CD4-positive, alpha-beta T cell treated with Interferon alpha-2 for 1 hour (primary cell): ENCODE measurements around the gene SHISAL1.

Experiments used
- DNase-seq, 2 donors: peaks; one replicate each; pipeline ENCODE4 v3.0.0-alpha.2; 2020 to 2022

SHISAL1 gene

GRCh38 chr22:44276041-44276440, 36.7 kb downstream of the SHISAL1 start:
- DNase-seq, result no peak

DNA sequence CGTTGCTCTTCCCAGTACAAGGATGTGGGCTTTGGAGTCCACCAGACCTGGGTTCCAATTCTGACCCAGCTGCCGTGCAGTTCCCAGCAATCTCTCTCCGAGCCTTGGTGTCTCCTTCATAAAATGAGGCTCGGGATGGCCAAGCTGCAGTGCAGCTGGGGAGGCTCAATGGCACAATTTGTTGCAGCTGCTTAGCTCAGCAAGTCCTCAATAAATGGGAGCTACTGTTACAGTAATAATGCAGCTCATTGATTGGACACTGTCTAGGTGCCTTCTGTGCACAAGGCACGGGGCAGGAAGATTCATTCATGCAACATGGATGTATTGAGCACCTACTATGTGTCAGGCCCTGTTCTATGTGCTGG, 37.1 kb downstream of the SHISAL1 start:
- no peak for DNase-seq

DNA sequence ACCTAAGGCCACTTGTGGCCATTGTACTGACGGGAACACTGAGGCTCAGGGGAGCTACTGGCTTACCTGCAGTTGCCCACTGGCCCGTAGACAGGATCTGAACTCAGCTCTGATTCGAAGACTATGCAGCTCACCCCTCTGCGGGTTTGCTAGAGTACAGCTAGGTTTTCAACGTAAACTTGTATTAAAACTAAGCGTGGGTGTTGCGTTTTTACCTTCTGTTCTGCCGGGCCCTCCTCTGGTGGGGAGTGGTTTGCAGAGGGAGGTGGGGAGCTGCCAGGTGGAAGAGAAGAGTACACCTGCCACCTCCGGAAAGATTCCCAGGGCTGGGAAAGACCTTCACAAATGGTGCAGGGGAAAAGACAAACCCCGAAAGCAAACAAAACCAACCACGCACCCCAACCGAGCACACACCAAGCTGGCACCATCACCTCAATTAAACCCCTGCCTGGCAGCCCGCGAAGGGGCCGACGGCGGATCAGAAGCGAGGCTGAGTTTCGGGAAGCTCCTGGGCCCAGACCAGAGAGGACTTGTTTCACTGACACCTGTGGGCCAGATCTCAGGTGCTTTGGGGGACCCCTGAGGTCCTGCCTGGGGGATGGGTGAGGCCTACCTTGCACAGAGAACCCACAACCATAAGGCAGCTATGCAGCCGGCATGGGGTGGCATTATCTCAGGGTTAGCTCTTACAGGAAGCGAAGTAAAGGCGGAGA, 37.7 kb downstream of the SHISAL1 start:
- DNase-seq, result no peak

GRCh38 chr22:44273175-44273574, 39.6 kb downstream of the SHISAL1 start:
- no peak for DNase-seq

GRCh38 chr22:44272401-44272771, 40.4 kb downstream of the SHISAL1 start:
- no peak for DNase-seq

GRCh38 chr22:44271732-44272400, 40.9 kb downstream of the SHISAL1 start:
- no peak for DNase-seq

GRCh38 chr22:44271010-44271500, 41.7 kb downstream of the SHISAL1 start:
- no peak for DNase-seq

GRCh38 chr22:44270556-44270880, 42.2 kb downstream of the SHISAL1 start:
- DNase-seq, result no peak

- no peak for DNase-seq
Measured at GRCh38 chr22:44269757-44270555, 42.8 kb downstream of the SHISAL1 start.

DNA sequence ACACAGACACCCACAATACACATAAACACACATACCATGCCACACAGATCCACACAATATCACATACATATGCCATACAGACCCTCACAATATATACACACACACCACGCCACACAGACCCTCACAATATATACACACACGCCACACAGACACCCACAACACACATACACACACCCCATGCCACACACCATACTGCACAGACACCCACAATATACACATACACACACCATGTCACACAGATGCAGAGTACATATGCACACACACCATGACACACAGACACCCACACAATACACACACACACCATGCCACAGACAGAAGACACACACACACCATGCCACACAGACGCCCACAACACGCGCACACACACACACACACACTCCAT, 43.6 kb downstream of the SHISAL1 start:
- no peak for DNase-seq

- no peak for DNase-seq
Measured at GRCh38 chr22:44268431-44269116, 44.2 kb downstream of the SHISAL1 start.

DNA sequence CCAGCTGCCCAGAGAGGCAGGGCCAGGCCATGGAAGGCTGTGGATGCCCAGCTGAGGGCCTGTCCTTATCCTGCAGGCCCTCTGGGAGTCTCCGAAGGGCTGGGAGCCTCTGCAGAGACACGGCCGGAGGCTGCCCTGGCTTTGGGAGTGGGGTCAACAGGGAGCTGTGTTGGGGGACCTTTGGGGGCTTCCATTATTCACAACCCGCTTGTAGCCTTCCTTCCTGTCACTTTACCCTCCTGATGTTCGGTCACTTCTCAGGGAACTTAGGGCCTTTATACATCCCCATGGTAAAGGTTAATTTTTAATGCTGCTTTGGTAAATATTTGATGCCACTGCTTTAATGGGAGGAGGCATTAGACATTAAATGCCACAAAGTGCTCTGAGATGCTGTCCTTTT, 44.9 kb downstream of the SHISAL1 start:
- no peak for DNase-seq

- DNase-seq, result no peak
Measured at GRCh38 chr22:44266796-44267760, 45.7 kb downstream of the SHISAL1 start.

GRCh38 chr22:44263547-44263946, 49.2 kb downstream of the SHISAL1 start:
- no peak for DNase-seq

GRCh38 chr22:44261861-44262595, 50.7 kb downstream of the SHISAL1 start:
- no peak for DNase-seq

DNA sequence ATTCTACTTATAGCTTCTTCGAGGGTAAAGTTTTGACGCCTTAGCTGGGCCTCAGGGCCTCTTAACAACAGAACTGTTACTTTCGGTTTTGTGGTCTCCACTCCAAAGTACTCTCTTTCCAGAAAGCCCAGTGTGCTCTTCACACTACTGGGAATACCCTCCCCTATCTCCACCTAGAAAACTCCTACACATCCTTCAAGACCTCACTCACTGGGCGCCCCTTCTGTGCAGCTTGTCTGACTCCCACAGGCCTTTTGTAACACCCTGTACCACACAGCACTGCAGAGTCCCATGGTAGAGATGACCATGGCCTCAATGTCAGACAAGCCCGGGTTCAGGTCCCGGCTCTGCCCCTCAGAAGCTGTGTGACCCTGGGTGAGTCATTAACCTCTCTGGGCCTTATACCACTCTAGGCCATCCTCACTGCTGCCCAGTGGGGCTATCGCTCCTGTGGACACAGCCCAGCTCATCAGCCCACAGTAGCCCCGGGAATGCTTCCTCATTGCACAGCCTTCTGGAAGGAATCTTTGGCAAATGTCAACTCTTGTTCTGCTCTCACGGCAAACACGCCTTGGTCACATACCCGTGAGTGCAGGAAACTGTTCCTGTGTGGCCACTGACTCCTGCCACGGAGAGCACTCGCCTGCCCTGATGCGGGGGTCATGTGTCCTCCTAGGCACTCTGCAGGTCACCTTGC, 51.4 kb downstream of the SHISAL1 start:
- DNase-seq, result no peak

- DNase-seq, result no peak
Measured at GRCh38 chr22:44260216-44261035, 52.3 kb downstream of the SHISAL1 start.

DNA sequence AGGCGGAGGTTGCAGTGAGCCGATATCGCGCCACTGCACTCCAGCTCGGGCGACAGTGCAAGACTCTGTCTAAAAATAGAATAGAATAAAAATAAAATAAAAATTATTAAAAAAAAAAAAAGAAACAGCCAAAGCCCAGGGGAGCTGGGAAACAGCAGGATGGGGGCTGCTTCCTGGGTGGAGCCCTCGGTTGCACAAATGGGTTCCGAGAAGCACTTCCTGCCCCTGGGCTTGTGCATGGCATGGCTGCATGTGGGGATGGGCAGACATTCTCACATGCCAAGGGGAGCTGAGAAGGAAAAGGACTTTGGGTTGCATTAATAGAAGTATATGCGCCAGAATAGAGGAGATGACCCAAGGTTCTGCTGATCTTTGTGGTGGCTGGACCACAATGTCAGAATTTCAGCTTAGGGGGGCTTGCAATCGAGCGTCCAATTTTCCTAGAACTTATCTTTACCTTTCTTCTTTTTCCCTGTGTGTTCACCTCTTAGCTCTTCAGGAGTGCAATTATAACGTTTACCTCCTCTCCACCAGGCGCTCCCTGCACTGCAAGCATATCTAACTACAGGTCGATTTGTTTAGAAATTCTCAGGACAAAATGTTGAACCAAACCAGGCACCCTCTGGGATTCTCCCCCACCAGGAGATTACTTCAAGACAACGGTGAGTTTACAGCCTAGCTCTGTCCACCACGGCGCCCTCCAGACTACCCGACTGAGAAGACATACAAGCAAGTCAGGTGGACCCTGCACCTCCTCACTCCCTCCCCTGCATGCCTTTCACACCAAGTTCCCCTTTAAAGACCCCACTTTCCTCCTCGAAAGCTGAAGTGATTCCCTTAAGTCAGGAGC, 53.2 kb downstream of the SHISAL1 start:
- DNase-seq, result no peak
